PFSK-1 (cell line): ENCODE measurements around the gene STARD13.

Experiments
- POLR2AphosphoS5 ChIP-seq: IDR thresholded peaks from 2 replicates; pipeline ENCODE4 v1.6.1; 2012; ENCODE audit warnings: low read depth, mild to moderate bottlenecking, control low read depth, low read length, moderate library complexity
- REST ChIP-seq, 2 experiments: IDR thresholded peaks; 2 replicates each; pipeline versions ENCODE4 v1.6.1 to v1.8.0; 2011 to 2012; ENCODE audit warnings: low read depth in 2 of 2, low read length in 2 of 2, control low read depth in 1 of 2, inconsistent platforms in 1 of 2, mild to moderate bottlenecking in 1 of 2, moderate library complexity in 1 of 2; ENCODE audit not compliant: insufficient read depth in 1 of 2

- TF ChIP-seq REST (IDR thresholded peaks at IDR 0.05; ENCODE audit: insufficient read depth in 1 of 2, low read depth in 2 of 2, low read length in 2 of 2) (no peak), POLR2AphosphoS5 (no peak)
Measured at GRCh38 chr13:33127009-33127551, 158.5 kb downstream of the STARD13 start.
